Stimulated activated CD8-positive, alpha-beta memory T cell treated with anti-CD3 and anti-CD28 coated beads, Interleukin-12 subunit alpha, Interleukin-12 subunit beta, amount 100 ng/mL, for 24 hours (primary cell): ENCODE results near the gene SLC6A4.
"Not testable (repeated sequence)": the region's sequence is repeated elsewhere in the genome, so short reads cannot be mapped to it uniquely, and the experiment has no call there.

Experiments
- DNase-seq: peaks from one replicate; pipeline ENCODE4 v3.0.0-alpha.2; 2020; ENCODE audit errors: extremely low read depth

Gene SLC6A4

DNA sequence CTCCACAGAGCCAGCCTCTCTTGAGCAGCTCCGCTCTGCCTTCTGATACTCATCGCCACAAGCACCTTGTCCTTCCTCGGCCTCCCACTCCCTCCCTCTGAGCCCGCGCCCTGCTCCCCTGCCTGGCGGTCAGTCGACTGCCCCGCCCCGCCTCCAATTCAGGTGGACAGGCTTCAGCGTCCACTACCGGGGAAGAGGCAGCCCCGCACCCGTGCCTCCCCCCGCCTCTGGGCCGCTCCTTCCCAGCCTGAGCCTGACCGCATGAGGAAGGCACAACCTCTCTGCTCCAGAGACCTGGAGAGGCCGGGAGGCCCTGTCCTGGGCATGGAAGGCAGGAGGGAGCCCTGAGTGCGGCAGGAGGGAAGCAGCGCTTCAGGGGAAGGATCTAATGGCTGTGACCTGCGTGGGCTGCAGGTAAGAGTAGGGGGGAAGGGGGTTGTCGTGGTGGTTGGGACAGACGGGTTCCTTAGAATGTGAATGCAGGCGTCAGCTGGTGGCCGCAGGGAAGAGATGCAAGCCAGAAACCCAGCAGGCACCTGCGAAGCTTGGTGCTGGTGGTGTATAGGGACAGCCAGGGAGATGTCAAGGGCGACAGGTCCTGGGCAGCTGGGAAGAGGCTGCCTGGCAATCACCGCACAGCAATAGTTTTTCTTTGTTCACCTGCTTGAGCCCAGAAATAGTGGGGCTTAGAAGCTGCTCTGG is 3.0 kb upstream of the SLC6A4 start:
- no peak for DNase-seq

DNA sequence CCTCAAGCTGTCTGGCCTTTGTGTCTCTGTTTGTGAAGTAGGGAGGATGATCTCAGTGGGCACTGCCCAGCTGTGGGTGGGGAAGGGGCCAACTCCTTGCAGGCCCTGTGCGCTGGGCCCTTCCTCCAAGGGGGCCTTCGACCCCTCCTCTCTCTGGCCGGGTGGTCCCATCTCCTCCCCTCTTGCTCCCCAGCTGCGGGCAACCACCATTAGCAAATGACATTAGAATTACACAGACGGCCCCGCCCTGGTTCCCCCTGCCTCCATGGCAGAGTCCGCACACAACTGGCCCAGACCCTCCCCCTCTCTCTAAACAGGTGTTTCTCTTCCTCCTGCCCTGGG is 2.5 kb upstream of the SLC6A4 start:
- DNase-seq, result no peak

GRCh38 chr17:30237296-30238002 is 2.0 kb upstream of the SLC6A4 start:
- DNase-seq, result no peak

- no peak for DNase-seq
Observed at GRCh38 chr17:30236766-30237165, 1.3 kb upstream of the SLC6A4 start.

GRCh38 chr17:30236297-30236624 is 764 bp upstream of the SLC6A4 start:
- DNase-seq, result no peak

DNA sequence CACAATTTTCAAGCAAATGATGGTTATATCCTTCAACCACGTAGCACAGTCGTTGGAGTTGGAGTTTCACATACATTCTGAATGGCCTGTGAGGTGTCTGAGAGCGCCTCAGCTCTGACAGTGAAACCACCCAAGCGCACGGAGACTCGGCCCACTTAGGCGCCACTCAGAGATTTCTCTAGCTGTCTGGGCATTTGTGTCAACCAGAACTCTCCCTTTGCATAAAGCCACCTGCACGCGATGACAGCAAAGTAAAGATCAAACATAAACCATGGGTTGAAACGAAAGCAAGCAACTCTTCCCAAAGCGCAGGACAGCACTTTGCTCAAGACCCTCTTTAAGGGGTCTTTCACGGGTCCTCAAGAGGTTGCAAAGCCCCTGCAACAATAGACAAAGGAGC is 533 bp downstream of the SLC6A4 start:
- no peak for DNase-seq

DNA sequence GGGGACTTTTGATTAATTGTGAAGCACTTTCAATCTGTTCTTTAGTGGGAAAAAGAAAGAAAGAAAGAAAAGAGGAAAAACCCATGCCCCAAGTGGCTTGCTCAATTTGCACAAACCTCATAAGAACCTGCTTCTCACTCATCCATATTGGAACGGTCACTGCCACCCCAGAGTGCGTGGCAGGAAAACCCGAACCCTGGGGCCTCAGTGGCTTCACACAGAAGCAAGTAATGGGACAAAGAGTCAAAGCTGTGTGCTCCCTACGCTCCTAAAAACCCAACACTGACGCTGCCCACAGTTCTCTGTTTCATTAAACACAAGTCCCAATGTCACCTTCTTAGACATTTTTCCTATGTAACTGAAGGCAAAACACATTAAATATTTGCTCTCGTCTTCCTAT is 1.2 kb downstream of the SLC6A4 start:
- no peak for DNase-seq

- no peak for DNase-seq
Observed at GRCh38 chr17:30232824-30233427, 2.6 kb downstream of the SLC6A4 start.

DNA sequence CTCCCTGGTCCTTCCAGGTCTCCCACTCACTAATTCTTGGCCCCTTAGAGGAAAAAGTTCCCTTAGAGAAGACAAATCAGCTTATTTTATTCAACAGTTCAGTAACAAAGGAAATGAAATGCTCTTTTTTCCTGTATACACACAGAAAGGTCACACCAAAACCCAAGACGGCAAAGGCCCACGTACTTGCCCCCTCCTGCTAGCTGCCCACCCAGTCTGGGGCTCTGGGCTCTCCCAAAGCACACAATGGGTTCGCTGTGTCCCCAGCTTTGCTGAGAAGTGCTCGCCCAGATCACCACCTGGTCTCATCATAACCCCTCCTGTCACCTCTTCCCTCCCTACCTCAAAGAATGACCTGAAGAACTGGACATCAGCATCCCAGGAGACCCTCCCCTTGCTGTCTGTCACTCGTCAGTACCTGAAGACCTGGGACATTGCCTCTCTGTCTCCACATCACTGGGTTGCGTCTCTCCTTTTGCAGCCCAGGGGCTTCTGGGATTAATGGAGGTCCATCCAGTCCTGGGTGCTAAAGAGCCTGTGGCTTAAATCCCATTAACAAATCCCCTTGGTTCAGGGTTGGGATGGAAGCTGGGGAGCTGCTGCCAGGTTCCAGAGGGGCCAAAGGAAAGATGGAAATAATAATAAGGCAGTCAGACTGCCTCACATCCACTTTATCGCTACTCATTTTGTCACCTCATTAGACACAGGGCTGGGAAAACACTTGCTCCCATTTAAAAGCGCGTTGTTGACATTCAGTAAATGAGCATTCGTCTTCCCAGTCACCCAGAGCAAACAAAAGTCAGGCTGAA is 3.3 kb downstream of the SLC6A4 start:
- DNase-seq, result no peak

DNA sequence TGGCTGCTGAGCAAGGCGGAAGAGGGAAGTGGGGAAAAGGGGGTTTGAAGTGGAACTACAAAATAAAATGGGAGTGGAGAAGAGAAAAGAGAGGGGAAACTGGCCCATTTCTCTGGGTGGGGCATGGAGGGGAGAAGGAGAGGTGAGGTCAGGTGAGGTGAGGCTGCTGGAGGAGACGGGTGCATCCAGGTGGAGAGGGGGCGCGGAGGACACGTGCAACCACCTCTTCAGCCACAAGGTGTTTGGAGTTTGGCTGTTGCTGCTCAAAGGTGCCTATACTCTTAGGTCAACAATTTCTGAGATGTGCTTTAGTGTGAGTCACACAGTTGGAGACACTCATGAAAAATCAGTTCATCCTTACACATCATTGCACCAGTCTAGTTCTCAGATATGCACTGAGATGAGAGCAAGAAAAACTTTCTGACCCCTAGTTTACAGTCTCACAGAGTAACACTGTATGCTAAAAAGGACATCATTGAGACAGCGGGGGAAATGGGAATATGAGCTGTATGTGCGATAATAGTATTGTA is 4.8 kb downstream of the SLC6A4 start:
- no peak for DNase-seq

DNA sequence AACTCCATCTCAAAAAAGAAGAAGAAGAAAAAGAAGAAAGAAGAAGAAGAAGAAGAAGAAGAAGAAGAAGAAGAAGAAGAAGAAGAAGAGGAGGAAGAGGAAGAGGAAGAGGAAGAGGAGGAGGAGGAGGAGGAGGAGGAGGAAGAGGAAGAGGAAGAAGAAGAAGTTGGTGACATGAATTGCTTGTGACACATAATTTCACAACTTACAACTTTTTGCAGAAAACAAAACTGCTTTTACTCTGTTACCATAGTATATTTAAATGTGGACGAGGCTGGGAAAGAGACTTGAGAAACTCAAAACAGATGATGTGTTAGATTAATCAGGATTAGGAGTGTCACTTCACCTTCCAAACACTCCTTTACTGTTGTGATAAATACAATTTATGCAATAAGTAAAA is 5.5 kb downstream of the SLC6A4 start:
- DNase-seq, result not testable (repeated sequence)

DNA sequence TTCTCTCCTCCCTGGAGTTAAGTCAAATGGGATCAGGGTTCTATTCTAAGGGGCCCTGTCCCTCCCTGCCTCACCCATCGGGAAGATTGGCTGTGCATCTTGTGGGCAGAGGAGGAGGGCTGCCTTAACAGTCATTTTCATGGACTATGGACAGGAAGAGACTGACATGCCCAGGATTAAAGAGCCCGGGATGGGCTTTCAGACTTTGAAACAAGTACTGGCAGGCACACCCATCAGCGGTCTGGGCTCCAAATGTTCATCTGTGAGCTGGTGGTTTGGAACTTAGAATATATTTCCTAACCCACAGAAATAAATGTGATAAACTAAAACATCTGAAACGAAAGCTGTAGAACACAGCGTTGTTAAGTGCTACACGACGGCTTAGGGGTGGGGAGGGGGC is 6.5 kb downstream of the SLC6A4 start:
- no peak for DNase-seq

- DNase-seq, result no peak
Observed at GRCh38 chr17:30228011-30228410, 7.5 kb downstream of the SLC6A4 start.

GRCh38 chr17:30226878-30227277 is 8.6 kb downstream of the SLC6A4 start:
- no peak for DNase-seq

GRCh38 chr17:30225919-30226553 is 9.5 kb downstream of the SLC6A4 start:
- no peak for DNase-seq

- no peak for DNase-seq
Observed at GRCh38 chr17:30225112-30225511, 10.4 kb downstream of the SLC6A4 start.

- DNase-seq, result no peak
Observed at GRCh38 chr17:30224419-30224960, 11.0 kb downstream of the SLC6A4 start.

GRCh38 chr17:30222721-30223175 is 12.7 kb downstream of the SLC6A4 start:
- no peak for DNase-seq

DNA sequence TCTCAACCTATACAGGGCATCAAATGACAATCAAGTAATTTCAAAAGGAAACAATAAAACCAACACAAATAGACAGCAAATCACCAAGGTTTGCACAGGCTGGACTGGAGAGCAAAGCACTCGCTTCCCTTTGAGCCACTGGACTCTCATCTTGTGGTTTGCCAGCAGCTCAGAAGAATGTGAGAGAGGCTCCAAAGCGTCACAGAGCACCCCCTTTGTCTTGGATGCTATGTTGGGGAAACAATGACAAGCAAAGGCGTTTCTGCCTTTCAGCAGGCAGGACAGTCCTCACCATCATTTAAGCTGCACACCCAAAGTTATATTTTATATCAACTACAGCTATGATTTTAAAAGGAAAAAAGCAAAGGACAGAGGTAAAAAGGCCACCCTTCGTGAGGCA is 13.2 kb downstream of the SLC6A4 start:
- DNase-seq, result no peak

GRCh38 chr17:30221346-30221745 is 14.2 kb downstream of the SLC6A4 start:
- no peak for DNase-seq

- DNase-seq, result no peak
Observed at GRCh38 chr17:30220414-30220813, 15.1 kb downstream of the SLC6A4 start.
